H1 (cell line): Measurements from ENCODE around the gene SOX13. TPM values are rescaled to one million over a fixed set of nuclear protein-coding genes. Genes with fewer than 3 reads are reported as not detected.
A peak's percentile ranks its signal among the peaks of the same experiment; 100 is the strongest.

ENCODE experiments used
- CTCF ChIA-PET: fragments of 300-600 bp; sonication (Branson Sonifier 250); formaldehyde crosslinking; loops from one replicate; lab custom pipeline; 2021; ENCODE audit not compliant: partially characterized antibody; lab: Charles Lee
- POLR2A ChIA-PET: fragments of 300-600 bp; sonication (Branson Sonifier 250); formaldehyde crosslinking; loops from one replicate; lab custom pipeline; 2021; ENCODE audit warnings: inconsistent platforms; ENCODE audit not compliant: partially characterized antibody; lab: Charles Lee
- DNase-seq, 2 experiments: peaks; one replicate each; pipeline versions ENCODE4 v3.0.0 to v3.0.0-alpha.2; 2010 to 2022; ENCODE audit warnings: low spot score in 2 of 2, low read depth in 1 of 2, mixed read lengths in 1 of 2
- FAIRE-seq: peaks from 2 replicates; lab custom pipeline; 2011; peaks lifted over from hg19 to GRCh38; lab: Jason Lieb, UNC
- H2AFZ ChIP-seq: 2 replicates; pipeline ENCODE4 v1.8.1; 2012; ENCODE audit warnings: low read length, inconsistent platforms
- H2AK5ac ChIP-seq: 2 replicates; pipeline ENCODE4 v1.6.1; 2013; ENCODE audit warnings: low read depth, low read length
- H2BK120ac ChIP-seq: replicated peaks from 2 replicates; pipeline ENCODE3; 2013; ENCODE audit warnings: low read depth, low read length, inconsistent platforms
- H2BK12ac ChIP-seq: 2 replicates; pipeline ENCODE4 v1.6.1; 2013; ENCODE audit warnings: low read depth, low read length
- H2BK15ac ChIP-seq: 2 replicates; pipeline ENCODE4 v1.6.1; 2013; ENCODE audit warnings: low read length
- H2BK20ac ChIP-seq: 2 replicates; pipeline ENCODE4 v1.6.1; 2013; ENCODE audit warnings: low read length
- H2BK5ac ChIP-seq: 2 replicates; pipeline ENCODE4 v1.6.1; 2013; ENCODE audit warnings: low read depth, low read length
- H3K14ac ChIP-seq: 2 replicates; pipeline ENCODE4 v1.6.1; 2013; ENCODE audit warnings: inconsistent platforms; ENCODE audit not compliant: insufficient read length
- H3K18ac ChIP-seq: 2 replicates; pipeline ENCODE4 v1.6.1; 2013; ENCODE audit warnings: low read length; ENCODE audit errors: extremely low read depth
- H3K23ac ChIP-seq: 2 replicates; pipeline ENCODE4 v1.6.1; 2013; ENCODE audit warnings: inconsistent platforms; ENCODE audit not compliant: insufficient read length
- H3K23me2 ChIP-seq: 2 replicates; pipeline ENCODE4 v1.6.1; 2013; ENCODE audit warnings: low read depth, low read length
- H3K27ac ChIP-seq: 2 replicates; pipeline ENCODE4 v1.6.1; 2011; ENCODE audit warnings: low read depth, low read length, inconsistent platforms
- H3K27me3 ChIP-seq, 4 experiments: replicated peaks in 1 of 4; 1 replicate in 1 of 4; 2 replicates in 3 of 4; pipeline versions ENCODE4 v1.6.1 to v1.8.1; 2011 to 2013; ENCODE audit warnings: low read length in 3 of 4, mild to moderate bottlenecking in 3 of 4, inconsistent platforms in 2 of 4, mixed read lengths in 2 of 4, moderate library complexity in 1 of 4; ENCODE audit not compliant: control insufficient read depth in 3 of 4, insufficient read depth in 3 of 4; ENCODE audit errors: extremely low read depth in 1 of 4
- H3K36me3 ChIP-seq, 4 experiments: 2 replicates each; pipeline versions ENCODE4 v1.6.1 to v1.8.1; 2011 to 2013; ENCODE audit warnings: mild to moderate bottlenecking in 4 of 4, low read length in 3 of 4, moderate library complexity in 2 of 4, control low read depth in 1 of 4, inconsistent platforms in 1 of 4; ENCODE audit not compliant: insufficient read depth in 4 of 4, control insufficient read depth in 2 of 4
- H3K4ac ChIP-seq: replicated peaks from 2 replicates; pipeline ENCODE3; 2013; ENCODE audit warnings: low read length, low read depth, mixed read lengths, inconsistent platforms; ENCODE audit not compliant: insufficient read length
- H3K4me1 ChIP-seq, 4 experiments: replicated peaks in 1 of 4; 1 replicate in 1 of 4; 2 replicates in 3 of 4; pipeline versions ENCODE4 v1.6.1 to v1.8.1; 2011 to 2013; ENCODE audit warnings: low read length in 3 of 4, inconsistent platforms in 2 of 4, mixed read lengths in 1 of 4; ENCODE audit not compliant: insufficient read depth in 4 of 4, control insufficient read depth in 3 of 4
- H3K4me2 ChIP-seq, 2 experiments: 2 replicates each; pipeline versions ENCODE4 v1.6.1 to v1.8.1; 2011 to 2013; ENCODE audit warnings: low read depth in 2 of 2, low read length in 2 of 2, control low read depth in 1 of 2, inconsistent platforms in 1 of 2, mild to moderate bottlenecking in 1 of 2; ENCODE audit not compliant: insufficient read depth in 1 of 2
- H3K4me3 ChIP-seq, 4 experiments: fragments of 200-600, 300-600 bp in 1 of 4; sonication (generic), shearing (Covaris generic), sonication (Bioruptor Twin) in 1 of 4; 2 replicates each; pipeline versions ENCODE4 v1.5.1 to v1.8.1; 2011 to 2016; ENCODE audit warnings: low read length in 4 of 4, low read depth in 3 of 4, control low read depth in 2 of 4, inconsistent platforms in 2 of 4, mild to moderate bottlenecking in 2 of 4, mixed read lengths in 1 of 4, moderate library complexity in 1 of 4; ENCODE audit not compliant: insufficient read depth in 2 of 4; ENCODE audit errors: extremely low read depth in 1 of 4
- H3K56ac ChIP-seq: replicated peaks from 2 replicates; pipeline ENCODE3; 2013; ENCODE audit warnings: low read depth, mild to moderate bottlenecking, mixed read lengths, low read length, inconsistent platforms; ENCODE audit not compliant: insufficient read length
- H3K79me1 ChIP-seq: 2 replicates; pipeline ENCODE4 v1.6.1; 2013; ENCODE audit warnings: low read depth, low read length, control low read depth
- H3K79me2 ChIP-seq, 2 experiments: 2 replicates each; pipeline versions ENCODE4 v1.6.1 to v1.8.1; 2012 to 2013; ENCODE audit warnings: low read length in 2 of 2, mild to moderate bottlenecking in 2 of 2, inconsistent platforms in 1 of 2; ENCODE audit not compliant: insufficient read depth in 2 of 2, control insufficient read depth in 1 of 2
- H3K9ac ChIP-seq, 4 experiments: replicated peaks in 1 of 4; 1 replicate in 1 of 4; 2 replicates in 3 of 4; pipeline versions ENCODE4 v1.6.1 to v1.8.1; 2011 to 2013; ENCODE audit warnings: low read depth in 3 of 4, low read length in 3 of 4, control low read depth in 2 of 4, mild to moderate bottlenecking in 2 of 4, moderate library complexity in 2 of 4, inconsistent platforms in 1 of 4; ENCODE audit errors: extremely low read depth in 1 of 4
- H3K9me3 ChIP-seq, 2 experiments: 2 replicates each; pipeline versions ENCODE4 v1.6.1 to v1.8.1; 2012 to 2013; ENCODE audit warnings: mild to moderate bottlenecking in 2 of 2, moderate library complexity in 2 of 2, control low read depth in 1 of 2, inconsistent platforms in 1 of 2, low read depth in 1 of 2, low read length in 1 of 2, mixed read lengths in 1 of 2; ENCODE audit not compliant: insufficient read depth in 2 of 2
- H4K20me1 ChIP-seq, 2 experiments: replicated peaks in 1 of 2; 2 replicates each; pipeline versions ENCODE3 to v1.8.1; 2011 to 2013; ENCODE audit warnings: inconsistent platforms in 2 of 2, low read length in 2 of 2, mild to moderate bottlenecking in 1 of 2; ENCODE audit not compliant: insufficient read depth in 2 of 2, control insufficient read depth in 1 of 2
- H4K5ac ChIP-seq: 2 replicates; pipeline ENCODE4 v1.6.1; 2013; ENCODE audit warnings: low read length, low read depth, mixed read lengths, inconsistent platforms; ENCODE audit not compliant: insufficient read length
- H4K8ac ChIP-seq: 2 replicates; pipeline ENCODE4 v1.8.0; 2013; ENCODE audit warnings: mild to moderate bottlenecking, moderate library complexity, low read length, inconsistent platforms; ENCODE audit not compliant: insufficient read depth; ENCODE audit errors: extremely low read depth
- H4K91ac ChIP-seq: replicated peaks from 2 replicates; pipeline ENCODE3; 2013; ENCODE audit warnings: low read length, mixed read lengths, inconsistent platforms; ENCODE audit not compliant: insufficient read length
- ASH2L ChIP-seq: fragments of 200-600, 300-600 bp; sonication (generic); IDR thresholded peaks from one replicate; pipeline ENCODE4 v1.7.1; 2017; ENCODE audit warnings: low read length
- ATF2 ChIP-seq: IDR thresholded peaks from 2 replicates; pipeline ENCODE4 v1.6.1; 2012; ENCODE audit warnings: low read length, inconsistent platforms
- CHD1 ChIP-seq: IDR thresholded peaks from 2 replicates; pipeline ENCODE4 v1.6.1; 2012; ENCODE audit warnings: low read depth, low read length, improper control_type of control experiment
- CTBP2 ChIP-seq: IDR thresholded peaks from 2 replicates; pipeline ENCODE4 v1.7.0; 2011; ENCODE audit warnings: borderline replicate concordance, mild to moderate bottlenecking, moderate library complexity, mixed read lengths, low read length; ENCODE audit not compliant: insufficient read depth, insufficient read length
- GTF2F1 ChIP-seq: IDR thresholded peaks from 2 replicates; pipeline ENCODE4 v1.6.1; 2012; ENCODE audit warnings: low read depth, low read length, improper control_type of control experiment, borderline replicate concordance
- POLR2A ChIP-seq, 2 experiments: IDR thresholded peaks; 1 replicate in 1 of 2; 2 replicates in 1 of 2; pipeline ENCODE4 v1.6.1; 2011; ENCODE audit warnings: low read depth in 2 of 2, low read length in 2 of 2, mild to moderate bottlenecking in 2 of 2; ENCODE audit errors: control extremely low read depth in 1 of 2
- RXRA ChIP-seq: IDR thresholded peaks from 2 replicates; pipeline ENCODE4 v1.6.1; 2011; ENCODE audit warnings: low read depth, mild to moderate bottlenecking, low read length, moderate library complexity; ENCODE audit not compliant: insufficient read depth
- TCF12 ChIP-seq: IDR thresholded peaks from 2 replicates; pipeline ENCODE4 v1.6.1; 2011; ENCODE audit warnings: low read depth, mild to moderate bottlenecking, low read length
- WGBS, 2 experiments: shearing (Covaris generic) in 1 of 2; methylation state at CpG; one replicate each; pipeline versions ENCODE4 v1.1.6 to v1.1.7; 2013 to 2015; ENCODE audit warnings: low lambda C conversion rate in 2 of 2, mixed read lengths in 2 of 2, inconsistent platforms in 1 of 2, low coverage in 1 of 2, missing lambda C conversion rate in 1 of 2; ENCODE audit not compliant: insufficient replicate concordance in 2 of 2, insufficient coverage in 1 of 2, insufficient read length in 1 of 2; ENCODE audit errors: extremely low coverage in 1 of 2, missing lambda C conversion rate in 1 of 2; 5-methylcytosine and 5-hydroxymethylcytosine counted together
- polyA plus RNA-seq, 7 experiments: library from polyadenylated mRNA; depleted of rRNA in 3 of 7; stranded (reverse) in 5 of 7; unstranded in 2 of 7; fragments of >200 nt in 5 of 7; fragments of 200-250 nt in 2 of 7; gene quantifications; 1 replicate in 5 of 7; 2 replicates in 1 of 7; 4 replicates in 1 of 7; pipeline versions ENCODE4 v1.2.1 to v1.2.3, GENCODE V29; 2011 to 2013; ENCODE audit warnings: missing spikeins in 2 of 7, mixed read lengths in 2 of 7
- total RNA-seq: library from RNA; stranded (reverse); fragmentation: NEBNext Ultra II Directional; extraction: Animal tissue kit (Norgen Biotek cat#: 25700); gene quantifications from 2 replicates; pipeline ENCODE4 v1.2.1, GENCODE V29; 2021

Gene SOX13
- total and polyA plus RNA-seq, 2 of the 8 experiments (the other 6 are each of a cell fraction or from before 2014, with no cell fraction given) = 113 to 173 TPM

GRCh38 chr1:204126386-204126785, 53.5 kb downstream of the SOX13 start:
- no peak overlapping the region for H3K18ac ChIP-seq
- H2BK20ac ChIP-seq = no peak overlapping the region
- no peak overlapping the region for H3K4ac ChIP-seq
- H3K36me3 ChIP-seq = peaks cover 8 to 49% (median 44%) of the 10 kb centered on the region in 4 experiments
- H2BK15ac ChIP-seq = no peak overlapping the region
- H3K9me3 ChIP-seq = no peaks in the 10 kb centered on the region
- H3K27ac ChIP-seq = no peak overlapping the region
- H3K79me2 ChIP-seq = 0 out of 4 replicates have a peak, but pooled peaks cover 0 to 5% of the 10 kb centered on the region in 2 experiments
- no peak for DNase-seq
- no peak overlapping the region for H4K91ac ChIP-seq
- H3K23ac ChIP-seq = no peak overlapping the region
- H3K23me2 ChIP-seq = no peaks in the 10 kb centered on the region
- ChIA-PET CTCF (interaction anchor here (1.3 to 11.3 kb wide), 7 partner anchors 12 to 257 kb away, joined by 3 to 261 read pairs (median 99); partner anchors contain the start of genes ETNK2 and SOX13), POLR2A (interaction anchor here (1.1 to 13.3 kb wide), 5 partner anchors 10 to 259 kb away, joined by 4 to 174 read pairs (median 4); partner anchors contain the start of gene SNRPE)
- no peak overlapping the region for H3K4me3 ChIP-seq
- no peak overlapping the region for H3K14ac ChIP-seq
- no peak overlapping the region for H2BK12ac ChIP-seq
- no peak overlapping the region for H3K9ac ChIP-seq
- H2AFZ ChIP-seq = no peak overlapping the region
- peaks cover 8 to 19% of the 10 kb centered on the region in 2 experiments for H4K20me1 ChIP-seq
- FAIRE-seq = no peak
- no peak overlapping the region for H4K8ac ChIP-seq
- H3K27me3 ChIP-seq = no peaks in the 10 kb centered on the region
- no peak overlapping the region for H4K5ac ChIP-seq
- H3K56ac ChIP-seq = no peak overlapping the region
- TF ChIP-seq TCF12 (no peak), POLR2A (IDR thresholded peaks at IDR 0.05; ENCODE audit: control extremely low read depth in 1 of 2, low read depth in 2 of 2, low read length in 2 of 2) (no peak), CTBP2 (no peak), ATF2 (no peak), RXRA (no peak), GTF2F1 (no peak), CHD1 (no peak), ASH2L (no peak)
- no peak overlapping the region for H2BK120ac ChIP-seq
- no peak overlapping the region for H2AK5ac ChIP-seq
- H2BK5ac ChIP-seq = peak overlapping the region; percentile 41; the same call in 1 of the 2 replicates
- H3K79me1 ChIP-seq = peaks cover 4% of the 10 kb centered on the region; the same call in 1 of the 2 replicates
- 84% methylated on average over 8 of the region's 8 CpGs; no CpG with 5 or more reads in 1 of the 2 experiments for WGBS, 2 experiments
- peaks cover 4 to 28% (median 8%) of the 10 kb centered on the region in 4 experiments for H3K4me1 ChIP-seq
- no peak overlapping the region for H3K4me2 ChIP-seq
